ENCODE data around the gene ANKRA2.

GRCh38 chr5:73565969-73566547 is 619 bp upstream of the ANKRA2 start:
- TF ChIP-seq TAF1 (IDR thresholded peaks at IDR 0.05; ENCODE audit: low read depth) (no peak), RAD21 (IDR thresholded peaks at IDR 0.05; ENCODE audit: low read depth) (no peak), EP300 (IDR thresholded peaks at IDR 0.05; ENCODE audit: borderline replicate concordance) (no peak), ZBTB7A (IDR thresholded peaks at IDR 0.05; ENCODE audit: low read depth) (no peak), FOXM1 (IDR thresholded peaks at IDR 0.05; ENCODE audit: borderline replicate concordance, low read depth) (no peak), CEBPB (IDR thresholded peaks at IDR 0.05) (no peak), YY1 (IDR thresholded peaks at IDR 0.05; ENCODE audit: low read depth) (no peak), MAX (IDR thresholded peaks at IDR 0.05) (no peak), TCF12 (IDR thresholded peaks at IDR 0.05; ENCODE audit: low read depth) (no peak), NFIC (IDR thresholded peaks at IDR 0.05) (no peak), CREB1 (IDR thresholded peaks at IDR 0.05; ENCODE audit: low read depth) (no peak), REST (IDR thresholded peaks at IDR 0.05; ENCODE audit: low read depth) (no peak), USF1 (IDR thresholded peaks at IDR 0.05) (no peak)

All from Ishikawa (cell line).